Neural progenitor cell (in vitro differentiated cells): ENCODE data around the gene CD8B.

ENCODE experiments used
- EZH2 ChIP-seq: fragments of 200-600 bp; sonication (generic); IDR thresholded peaks from 2 replicates; pipeline ENCODE4 v1.6.1; 2017; ENCODE audit warnings: antibody characterized with exemption, mild to moderate bottlenecking, moderate library complexity
- TF ChIP-seq, protein P1 (sequence below): fragments of 200-600 bp; sonication (generic); IDR thresholded peaks from 2 replicates; pipeline ENCODE4 v1.5.1; 2017; ENCODE audit warnings: antibody characterized with exemption, mild to moderate bottlenecking

DNA sequence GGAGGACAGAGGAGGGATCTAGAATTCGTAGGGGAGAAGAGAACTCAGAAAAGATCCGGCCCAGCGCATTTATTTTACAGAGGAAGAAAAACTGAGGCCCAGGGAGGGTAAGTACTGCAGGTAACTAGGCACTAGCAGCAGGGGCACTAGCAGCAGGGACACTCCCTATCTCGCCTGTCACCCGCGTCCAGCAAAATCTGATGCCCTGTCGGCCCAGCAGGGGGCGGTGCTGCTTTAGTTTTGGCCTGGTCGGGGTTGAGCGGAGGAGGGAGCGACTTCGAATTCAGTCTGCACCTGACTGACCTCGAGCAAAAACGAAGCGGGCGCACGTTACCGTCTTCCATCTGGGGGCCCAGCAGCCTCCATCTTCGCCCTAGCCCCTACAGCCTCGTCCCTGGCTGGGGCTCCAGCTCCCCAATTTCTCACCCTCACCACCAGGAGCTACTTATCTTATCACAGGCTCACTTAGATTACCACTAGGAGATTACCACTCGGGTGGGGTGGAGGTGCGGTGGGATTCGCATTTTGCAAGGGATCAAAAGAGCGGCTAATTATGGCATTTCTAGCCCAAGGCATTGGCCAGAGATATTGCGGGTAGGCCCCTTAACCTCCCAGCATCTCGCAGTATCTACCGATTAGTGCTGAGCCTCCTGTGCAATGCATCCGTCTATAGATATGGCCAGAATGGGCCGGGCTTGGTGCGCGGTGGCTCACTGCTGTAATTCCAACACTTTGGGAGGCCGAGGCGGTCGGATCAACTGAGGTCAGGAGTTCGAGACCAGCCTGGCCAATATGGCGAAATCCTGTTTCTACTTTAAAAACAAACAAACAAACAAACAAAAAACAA is 53.1 kb downstream of the CD8B start:
- TF ChIP-seq, protein P1, sequence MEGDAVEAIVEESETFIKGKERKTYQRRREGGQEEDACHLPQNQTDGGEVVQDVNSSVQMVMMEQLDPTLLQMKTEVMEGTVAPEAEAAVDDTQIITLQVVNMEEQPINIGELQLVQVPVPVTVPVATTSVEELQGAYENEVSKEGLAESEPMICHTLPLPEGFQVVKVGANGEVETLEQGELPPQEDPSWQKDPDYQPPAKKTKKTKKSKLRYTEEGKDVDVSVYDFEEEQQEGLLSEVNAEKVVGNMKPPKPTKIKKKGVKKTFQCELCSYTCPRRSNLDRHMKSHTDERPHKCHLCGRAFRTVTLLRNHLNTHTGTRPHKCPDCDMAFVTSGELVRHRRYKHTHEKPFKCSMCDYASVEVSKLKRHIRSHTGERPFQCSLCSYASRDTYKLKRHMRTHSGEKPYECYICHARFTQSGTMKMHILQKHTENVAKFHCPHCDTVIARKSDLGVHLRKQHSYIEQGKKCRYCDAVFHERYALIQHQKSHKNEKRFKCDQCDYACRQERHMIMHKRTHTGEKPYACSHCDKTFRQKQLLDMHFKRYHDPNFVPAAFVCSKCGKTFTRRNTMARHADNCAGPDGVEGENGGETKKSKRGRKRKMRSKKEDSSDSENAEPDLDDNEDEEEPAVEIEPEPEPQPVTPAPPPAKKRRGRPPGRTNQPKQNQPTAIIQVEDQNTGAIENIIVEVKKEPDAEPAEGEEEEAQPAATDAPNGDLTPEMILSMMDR = peak; percentile 89
- TF ChIP-seq EZH2 = no peak
